IMR-90 (cell line): ENCODE measurements around the gene INPP5D. TPM values are rescaled to one million over a fixed set of nuclear protein-coding genes. Genes with fewer than 3 reads are reported as not detected.

Experiments
- ATAC-seq: fragments of 200-7000 bp; cut with Tn5 transposase; 2 replicates; pipeline ENCODE4 v1.9.1; 2020; ENCODE audit warnings: low read depth, mild to moderate bottlenecking, moderate library complexity
- BruUV-seq: library from RNA; stranded (reverse); fragments of 400-500 nt; replicated peaks from 2 replicates; lab custom pipeline; 2021; lab: Mats Ljungman, UMichigan
- CTCF ChIA-PET: fragments of 300-600 bp; formaldehyde crosslinking; extraction: SDS; loops from one replicate; lab custom pipeline; 2021; ENCODE audit warnings: antibody characterized with exemption; lab: Yijun Ruan, JAX
- POLR2A ChIA-PET: fragments of 300-600 bp; sonication (Branson Sonifier 250); formaldehyde crosslinking; loops from one replicate; lab custom pipeline; 2022; ENCODE audit warnings: antibody characterized with exemption; ENCODE audit not compliant: unreplicated experiment; lab: Charles Lee
- DNase-seq: peaks from one replicate; pipeline ENCODE4 v3.0.0; 2013
- H2AFZ ChIP-seq: replicated peaks from 2 replicates; pipeline ENCODE3; 2013; ENCODE audit warnings: low read length, mild to moderate bottlenecking; ENCODE audit not compliant: poor library complexity
- H2AK5ac ChIP-seq: 2 replicates; pipeline ENCODE4 v1.6.1; 2013; ENCODE audit warnings: low read depth, low read length, inconsistent platforms
- H2AK9ac ChIP-seq: replicated peaks from 2 replicates; pipeline ENCODE3; 2013; ENCODE audit warnings: mild to moderate bottlenecking, low read depth, low read length, moderate library complexity; ENCODE audit not compliant: poor library complexity
- H2BK120ac ChIP-seq: 2 replicates; pipeline ENCODE4 v1.6.1; 2013; ENCODE audit warnings: low read depth, low read length, inconsistent platforms
- H2BK15ac ChIP-seq: 3 replicates; pipeline ENCODE4 v1.6.1; 2013; ENCODE audit warnings: low read depth, low read length, inconsistent platforms
- H2BK20ac ChIP-seq: 2 replicates; pipeline ENCODE4 v1.6.1; 2013; ENCODE audit warnings: low read depth, mild to moderate bottlenecking, inconsistent platforms, low read length, moderate library complexity
- H2BK5ac ChIP-seq: 2 replicates; pipeline ENCODE4 v1.6.1; 2013; ENCODE audit warnings: mild to moderate bottlenecking, low read depth, low read length, inconsistent platforms; ENCODE audit not compliant: poor library complexity, severe bottlenecking
- H3K14ac ChIP-seq: replicated peaks from 2 replicates; pipeline ENCODE4 v1.6.1; 2013; ENCODE audit warnings: low read depth, low read length, inconsistent platforms
- H3K18ac ChIP-seq: 2 replicates; pipeline ENCODE4 v1.6.1; 2013; ENCODE audit warnings: low read depth, low read length, control low read depth
- H3K23ac ChIP-seq: 2 replicates; pipeline ENCODE4 v1.6.1; 2013; ENCODE audit warnings: low read depth, low read length, inconsistent platforms
- H3K27ac ChIP-seq: 2 replicates; pipeline ENCODE4 v1.5.1; 2013; ENCODE audit warnings: mild to moderate bottlenecking, control low read depth, low read length; ENCODE audit not compliant: insufficient read depth
- H3K27me3 ChIP-seq: 2 replicates; pipeline ENCODE4 v1.6.1; 2013; ENCODE audit warnings: low read length; ENCODE audit not compliant: control insufficient read depth, insufficient read depth
- H3K36me3 ChIP-seq: 2 replicates; pipeline ENCODE4 v1.6.1; 2013; ENCODE audit warnings: low read length, mixed read lengths; ENCODE audit not compliant: control insufficient read depth, insufficient read depth
- H3K4ac ChIP-seq: 2 replicates; pipeline ENCODE4 v1.6.1; 2013; ENCODE audit warnings: low read depth, low read length, inconsistent platforms
- H3K4me1 ChIP-seq: 2 replicates; pipeline ENCODE4 v1.6.1; 2013; ENCODE audit warnings: low read length, mixed read lengths; ENCODE audit not compliant: control insufficient read depth, insufficient read depth
- H3K4me2 ChIP-seq: 2 replicates; pipeline ENCODE4 v1.6.1; 2013; ENCODE audit warnings: low read depth, mild to moderate bottlenecking, control low read depth, low read length, moderate library complexity
- H3K4me3 ChIP-seq: 2 replicates; pipeline ENCODE4 v1.5.1; 2013; ENCODE audit warnings: low read depth, mild to moderate bottlenecking, control low read depth, low read length, moderate library complexity; ENCODE audit not compliant: insufficient read depth
- H3K56ac ChIP-seq: 2 replicates; pipeline ENCODE4 v1.6.1; 2013; ENCODE audit warnings: low read length, inconsistent platforms; ENCODE audit not compliant: insufficient read depth; ENCODE audit errors: extremely low read depth
- H3K79me1 ChIP-seq, 2 experiments: 2 replicates each; pipeline ENCODE4 v1.6.1; 2013; ENCODE audit warnings: low read length in 2 of 2, inconsistent platforms in 1 of 2, low read depth in 1 of 2
- H3K9ac ChIP-seq: 2 replicates; pipeline ENCODE4 v1.6.1; 2013; ENCODE audit warnings: low read depth, low read length, control low read depth
- H3K9me1 ChIP-seq: 2 replicates; pipeline ENCODE4 v1.6.1; 2013; ENCODE audit warnings: low read length, inconsistent platforms; ENCODE audit not compliant: insufficient read depth
- H3K9me3 ChIP-seq: 2 replicates; pipeline ENCODE4 v1.6.1; 2013; ENCODE audit warnings: low read length; ENCODE audit not compliant: control insufficient read depth, insufficient read depth
- H4K20me1 ChIP-seq: 2 replicates; pipeline ENCODE4 v1.6.1; 2013; ENCODE audit warnings: low read length, inconsistent platforms; ENCODE audit not compliant: insufficient read depth
- H4K5ac ChIP-seq: 2 replicates; pipeline ENCODE4 v1.6.1; 2013; ENCODE audit warnings: mild to moderate bottlenecking, low read depth, low read length, control low read depth
- H4K8ac ChIP-seq, 2 experiments: 2 replicates each; pipeline ENCODE4 v1.6.1; 2013; ENCODE audit warnings: low read depth in 2 of 2, low read length in 2 of 2, control low read depth in 1 of 2, inconsistent platforms in 1 of 2
- H4K91ac ChIP-seq: 2 replicates; pipeline ENCODE4 v1.6.1; 2013; ENCODE audit warnings: low read depth, low read length, inconsistent platforms; ENCODE audit not compliant: insufficient read depth
- CEBPB ChIP-seq: IDR thresholded peaks from 2 replicates; pipeline ENCODE4 v1.6.1; 2012; ENCODE audit warnings: low read depth, low read length, improper control_type of control experiment
- CHD1 ChIP-seq: IDR thresholded peaks from 2 replicates; pipeline ENCODE4 v1.6.1; 2012; ENCODE audit warnings: low read depth, low read length, improper control_type of control experiment
- CTCF ChIP-seq: conservative IDR thresholded peaks from 2 replicates; pipeline ENCODE4 v1.5.1; 2012; ENCODE audit warnings: mild to moderate bottlenecking, low read depth, low read length, improper control_type of control experiment
- ELK1 ChIP-seq: fragments of 150-350 bp; IDR thresholded peaks from 2 replicates; pipeline ENCODE4 v1.6.1; 2016; ENCODE audit warnings: low read depth, mild to moderate bottlenecking, low read length, moderate library complexity, borderline replicate concordance
- FOS ChIP-seq: fragments of 150-350 bp; IDR thresholded peaks from 2 replicates; pipeline ENCODE4 v1.6.1; 2016; ENCODE audit warnings: low read depth, low read length
- MAFK ChIP-seq: IDR thresholded peaks from 2 replicates; pipeline ENCODE4 v1.6.1; 2012; ENCODE audit warnings: low read depth, low read length, improper control_type of control experiment
- MAZ ChIP-seq: IDR thresholded peaks from 2 replicates; pipeline ENCODE4 v1.6.1; 2012; ENCODE audit warnings: low read depth, mild to moderate bottlenecking, low read length, improper control_type of control experiment, moderate library complexity, borderline replicate concordance
- MXI1 ChIP-seq: IDR thresholded peaks from 2 replicates; pipeline ENCODE4 v1.6.1; 2012; ENCODE audit warnings: low read depth, mild to moderate bottlenecking, low read length, moderate library complexity, borderline replicate concordance
- NFE2L2 ChIP-seq: fragments of 150-350 bp; IDR thresholded peaks from 2 replicates; pipeline ENCODE4 v1.6.1; 2016; ENCODE audit warnings: low read depth, mild to moderate bottlenecking, low read length
- POLR2A ChIP-seq: IDR thresholded peaks from 2 replicates; pipeline ENCODE4 v1.6.1; 2012; ENCODE audit warnings: mild to moderate bottlenecking, low read depth, low read length
- RAD21 ChIP-seq: IDR thresholded peaks from 2 replicates; pipeline ENCODE4 v1.6.1; 2012; ENCODE audit warnings: low read length, improper control_type of control experiment
- RCOR1 ChIP-seq: IDR thresholded peaks from 2 replicates; pipeline ENCODE4 v1.6.1; 2012; ENCODE audit warnings: mild to moderate bottlenecking, low read length, improper control_type of control experiment; ENCODE audit not compliant: insufficient replicate concordance
- RFX5 ChIP-seq: IDR thresholded peaks from 2 replicates; pipeline ENCODE4 v1.8.0; 2012; ENCODE audit warnings: low read depth, mild to moderate bottlenecking, low read length, moderate library complexity
- WGBS, 2 experiments: methylation state at CpG; one replicate each; pipeline versions ENCODE4 v1.1.5 to v1.1.7; 2013; ENCODE audit warnings: missing lambda C conversion rate in 2 of 2; ENCODE audit not compliant: insufficient read length in 1 of 2; ENCODE audit errors: extremely low coverage in 2 of 2; 5-methylcytosine and 5-hydroxymethylcytosine counted together
- dilution Hi-C: fragments of 300-500 bp; cut with HindIII; formaldehyde crosslinking; loops from one replicate; pipeline ENCODE4 v1.14.3; 2018; ENCODE audit warnings: low sequenced_read_pairs; ENCODE audit not compliant: unreplicated experiment
- in situ Hi-C: fragments of 300-500 bp; cut with MboI; formaldehyde crosslinking; loops from 3 replicates; pipeline ENCODE4 v1.14.3; 2019; ENCODE audit warnings: low sequenced_read_pairs, inconsistent platforms, mixed read lengths
- intact Hi-C: fragments of 100-400 bp; cut with micrococcal nuclease; formaldehyde crosslinking; loops from 2 replicates; pipeline ENCODE4 v1.10.0; 2022
- polyA plus RNA-seq, 3 experiments: library from polyadenylated mRNA; depleted of rRNA; stranded (reverse); fragments of >200 nt; gene quantifications; 2 replicates each; pipeline ENCODE4 v1.2.3, GENCODE V29; 2012; ENCODE audit warnings: low replicate concordance in 1 of 3
- total RNA-seq: library from RNA; depleted of rRNA; stranded (reverse); fragments of >200 nt; gene quantifications from 2 replicates; pipeline ENCODE4 v1.2.3, GENCODE V29; 2012
- TF ChIP-seq, protein P1 (sequence below): fragments of 150-350 bp; IDR thresholded peaks from 2 replicates; pipeline ENCODE4 v1.6.1; 2017; ENCODE audit warnings: mild to moderate bottlenecking, antibody characterized with exemption, low read length, low read depth

Gene INPP5D
- total and polyA plus RNA-seq, 2 of the 4 experiments (the other 2 are of a cell fraction): 0.18 to 0.29 TPM

GRCh38 chr2:233165543-233165894 lies 105.4 kb downstream of the INPP5D start:
- intact Hi-C loops (no loop called here), dilution Hi-C loops (no loop called here), in situ Hi-C loops (no loop called here)
- no peak overlapping the region for H3K18ac ChIP-seq
- H3K27me3 ChIP-seq: peaks cover 12% of the 10 kb centered on the region
- H3K4me1 ChIP-seq: no peaks in the 10 kb centered on the region
- H3K4me3 ChIP-seq: no peak overlapping the region
- TF ChIP-seq FOS (no peak), POLR2A (no peak), NFE2L2 (no peak), MXI1 (no peak), CEBPB (no peak), MAZ (no peak), ELK1 (no peak), CTCF (no peak), CHD1 (no peak), RAD21 (no peak), RCOR1 (no peak), MAFK (no peak), RFX5 (no peak)
- TF ChIP-seq, protein P1, sequence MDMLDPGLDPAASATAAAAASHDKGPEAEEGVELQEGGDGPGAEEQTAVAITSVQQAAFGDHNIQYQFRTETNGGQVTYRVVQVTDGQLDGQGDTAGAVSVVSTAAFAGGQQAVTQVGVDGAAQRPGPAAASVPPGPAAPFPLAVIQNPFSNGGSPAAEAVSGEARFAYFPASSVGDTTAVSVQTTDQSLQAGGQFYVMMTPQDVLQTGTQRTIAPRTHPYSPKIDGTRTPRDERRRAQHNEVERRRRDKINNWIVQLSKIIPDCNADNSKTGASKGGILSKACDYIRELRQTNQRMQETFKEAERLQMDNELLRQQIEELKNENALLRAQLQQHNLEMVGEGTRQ: no peak
- WGBS, 2 experiments: 56% methylated on average over 2 of the region's 4 CpGs; no CpG with 5 or more reads in 1 of the 2 experiments
- H2AFZ ChIP-seq: no peak overlapping the region
- H2BK120ac ChIP-seq: no peak overlapping the region
- H3K4ac ChIP-seq: no peak overlapping the region
- no peaks in the 10 kb centered on the region for H4K20me1 ChIP-seq
- no peak overlapping the region for H2AK5ac ChIP-seq
- H3K9ac ChIP-seq: no peak overlapping the region
- ChIA-PET POLR2A (no interaction called here), CTCF (no interaction called here)
- no peak overlapping the region for H4K8ac ChIP-seq
- no peak overlapping the region for H2BK5ac ChIP-seq
- H3K36me3 ChIP-seq: no peaks in the 10 kb centered on the region
- no peak overlapping the region for H3K23ac ChIP-seq
- no peak for ATAC-seq
- no peak overlapping the region for H3K27ac ChIP-seq
- no peak overlapping the region for H4K91ac ChIP-seq
- no peaks in the 10 kb centered on the region for H3K79me1 ChIP-seq
- H3K9me1 ChIP-seq: no peaks in the 10 kb centered on the region
- H3K56ac ChIP-seq: no peak overlapping the region
- no peak overlapping the region for H3K14ac ChIP-seq
- H3K9me3 ChIP-seq: no peaks in the 10 kb centered on the region
- H2AK9ac ChIP-seq: no peak overlapping the region
- no peak overlapping the region for H4K5ac ChIP-seq
- no peak overlapping the region for H3K4me2 ChIP-seq
- H2BK20ac ChIP-seq: no peak overlapping the region
- H2BK15ac ChIP-seq: no peak overlapping the region
- DNase-seq: no peak
- no TSS peak for BruUV-seq
